ENCODE results near the gene TH.

The TH gene

DNA sequence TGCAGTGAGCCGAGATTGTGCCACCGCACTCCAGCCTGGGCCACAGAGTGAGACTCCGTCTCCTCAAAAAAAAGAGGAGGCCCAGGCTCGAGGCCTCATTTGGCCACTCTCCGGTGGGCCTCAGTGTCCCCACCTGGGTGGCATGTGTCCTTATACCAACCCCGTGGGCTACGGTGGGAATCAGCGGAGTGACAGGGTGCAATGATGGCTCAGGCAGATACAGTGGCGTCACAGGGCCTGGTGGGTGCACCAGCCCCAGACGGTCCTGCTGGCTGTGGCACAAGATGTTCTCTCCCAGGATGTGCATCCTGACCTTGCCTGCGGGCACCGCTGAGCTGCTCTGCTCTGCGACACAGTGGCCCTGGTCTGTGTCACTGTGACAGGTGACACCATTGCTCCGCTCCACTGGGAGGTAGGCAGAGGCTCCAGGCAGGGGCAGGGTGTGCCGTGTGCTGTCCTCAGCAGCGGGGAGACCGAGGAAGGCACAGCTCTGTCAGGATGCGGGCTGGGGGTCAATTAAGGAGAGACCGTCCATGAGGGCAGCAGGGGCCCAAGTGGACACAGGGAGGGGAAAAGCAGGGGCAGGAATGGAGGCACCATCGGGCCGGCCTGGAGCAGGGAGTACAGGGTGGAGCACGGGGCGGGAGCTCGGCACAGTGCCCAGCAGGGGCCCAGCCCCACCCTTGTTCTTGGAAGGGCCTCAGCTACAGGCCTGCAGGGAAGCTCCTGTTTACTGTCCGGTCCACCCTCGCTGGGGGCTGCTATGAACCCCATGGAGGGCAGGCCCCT lies 21.7 kb upstream of the TH start:
- TF ChIP-seq POLR2AphosphoS5 (IDR thresholded peaks at IDR 0.05; ENCODE audit: borderline replicate concordance, low read depth, low read length) (no peak), EZH2 (IDR thresholded peaks at IDR 0.05) (no peak), FOXP2 (optimal IDR thresholded peaks at IDR 0.05; ENCODE audit: control extremely low read depth, extremely low read length, insufficient read depth) (no peak)
- Histone ChIP-seq H3K27ac (no peak overlapping the region), H3K36me3 (ENCODE audit: insufficient read depth, low read length) (no peaks in the 10 kb centered on the region)

DNA sequence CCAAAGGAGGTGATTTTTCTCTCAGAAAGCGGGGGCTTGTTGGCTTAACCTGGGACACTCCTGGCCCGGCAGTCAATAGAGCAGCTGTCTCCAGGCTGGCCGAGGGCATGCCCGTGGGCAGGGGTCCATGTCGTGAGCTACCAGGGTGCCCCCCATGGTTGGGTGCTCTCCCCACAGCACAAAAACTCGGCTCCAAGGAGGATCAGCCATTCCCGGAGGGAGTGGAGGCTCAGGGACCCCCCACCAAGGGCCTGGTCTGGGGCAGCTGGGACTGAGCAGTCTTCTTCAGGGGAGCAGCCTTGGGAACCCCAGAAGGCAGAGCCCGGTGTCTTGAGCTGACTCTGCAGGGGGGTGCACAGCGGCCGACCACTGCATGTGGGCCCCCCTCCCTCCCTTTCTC lies 20.8 kb upstream of the TH start:
- Histone ChIP-seq H3K4me3 (no peak overlapping the region), H3K36me3 (ENCODE audit: insufficient read depth, low read length) (no peaks in the 10 kb centered on the region), H3K9me3 (ENCODE audit: low read depth, low read length) (no peaks in the 10 kb centered on the region), H3K9ac (ENCODE audit: insufficient read length) (no peak overlapping the region), H3K27ac (no peak overlapping the region)
- TF ChIP-seq POLR2AphosphoS5 (IDR thresholded peaks at IDR 0.05; ENCODE audit: borderline replicate concordance, low read depth, low read length) (no peak), FOXP2 (optimal IDR thresholded peaks at IDR 0.05; ENCODE audit: control extremely low read depth, extremely low read length, insufficient read depth) (no peak), EZH2 (IDR thresholded peaks at IDR 0.05) (no peak)
- no peak for DNase-seq (ENCODE audit: low read depth, low spot score)

More for the DNA sequence above, 21.7 kb upstream of the TH start:
- no peak overlapping the region for H3K4me3 ChIP-seq
- H3K9me3 ChIP-seq (ENCODE audit: low read depth, low read length): no peaks in the 10 kb centered on the region
- DNase-seq (ENCODE audit: low read depth, low spot score): no peak
- H3K9ac ChIP-seq (ENCODE audit: insufficient read length): no peak overlapping the region

DNA sequence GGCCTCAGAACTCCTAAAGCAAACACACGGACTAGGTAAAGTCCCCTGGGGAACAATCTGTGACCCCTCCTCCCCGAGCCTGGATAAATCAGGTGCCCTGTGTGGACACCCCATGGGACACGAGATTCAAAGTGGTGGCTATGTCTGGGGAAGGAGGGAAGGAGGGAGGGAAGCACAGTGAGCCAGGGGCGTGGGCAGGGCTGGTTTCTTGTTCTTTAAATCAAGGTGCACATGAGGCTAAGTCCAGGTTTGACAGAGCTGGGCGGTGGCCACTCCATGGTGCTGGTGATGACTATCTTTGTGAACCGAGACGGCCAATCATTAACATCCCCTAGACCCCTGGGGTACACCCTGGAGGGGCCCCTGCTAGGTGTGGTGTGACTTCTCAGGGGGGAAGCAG lies 20.3 kb upstream of the TH start:
- Histone ChIP-seq H3K4me3 (no peak overlapping the region), H3K27ac (no peak overlapping the region), H3K36me3 (ENCODE audit: insufficient read depth, low read length) (no peaks in the 10 kb centered on the region), H3K9ac (ENCODE audit: insufficient read length) (no peak overlapping the region), H3K9me3 (ENCODE audit: low read depth, low read length) (no peaks in the 10 kb centered on the region)
- no peak for DNase-seq (ENCODE audit: low read depth, low spot score)
- TF ChIP-seq POLR2AphosphoS5 (IDR thresholded peaks at IDR 0.05; ENCODE audit: borderline replicate concordance, low read depth, low read length) (no peak), EZH2 (IDR thresholded peaks at IDR 0.05) (no peak), FOXP2 (optimal IDR thresholded peaks at IDR 0.05; ENCODE audit: control extremely low read depth, extremely low read length, insufficient read depth) (no peak)

DNA sequence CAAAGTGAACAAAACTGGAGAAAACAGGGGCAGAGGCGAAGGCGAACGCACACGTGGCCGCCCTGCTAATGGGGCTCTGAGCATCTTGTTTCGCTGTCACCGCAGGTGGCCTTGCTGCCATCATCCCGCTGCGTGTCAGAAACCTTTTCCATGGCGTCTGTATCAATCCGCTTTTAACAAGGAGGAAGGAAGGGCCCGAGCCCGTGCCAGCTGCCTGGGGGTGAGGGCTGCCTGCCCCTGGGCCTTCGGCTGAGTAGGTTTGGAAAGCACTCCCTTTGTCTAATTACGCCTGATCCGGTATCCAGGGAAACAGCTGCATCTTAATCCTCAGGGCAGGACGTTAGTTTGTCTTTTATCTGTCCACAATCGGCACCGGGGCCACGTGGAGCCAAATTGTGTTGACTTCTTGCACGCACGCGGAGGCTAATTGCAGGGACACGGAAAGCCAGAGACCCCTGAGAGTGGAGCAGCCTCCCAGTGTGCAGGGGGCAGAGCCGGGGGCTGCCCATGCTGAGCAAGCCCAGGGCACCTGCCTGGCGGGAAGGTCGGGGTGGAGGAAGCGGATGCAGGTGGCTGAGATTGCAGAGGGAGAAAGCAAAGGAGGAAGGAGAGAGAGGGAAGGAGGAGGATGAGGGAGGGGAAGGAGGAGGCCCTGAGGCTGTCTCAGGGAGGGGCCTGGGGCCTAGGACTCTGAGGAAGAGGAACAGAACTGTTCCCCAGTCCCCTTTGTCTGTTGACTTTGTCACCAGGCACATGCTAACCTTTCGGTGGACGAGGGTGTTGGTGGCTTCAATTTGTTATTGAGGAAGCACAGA lies 19.2 kb upstream of the TH start:
- Histone ChIP-seq H3K4me3 (no peak overlapping the region), H3K27ac (no peak overlapping the region), H3K9ac (ENCODE audit: insufficient read length) (no peak overlapping the region), H3K36me3 (ENCODE audit: insufficient read depth, low read length) (no peaks in the 10 kb centered on the region), H3K9me3 (ENCODE audit: low read depth, low read length) (no peaks in the 10 kb centered on the region)
- TF ChIP-seq EZH2 (IDR thresholded peaks at IDR 0.05): peak; percentile 44
- TF ChIP-seq POLR2AphosphoS5 (IDR thresholded peaks at IDR 0.05; ENCODE audit: borderline replicate concordance, low read depth, low read length): no peak
- DNase-seq (ENCODE audit: low read depth, low spot score): no peak

DNA sequence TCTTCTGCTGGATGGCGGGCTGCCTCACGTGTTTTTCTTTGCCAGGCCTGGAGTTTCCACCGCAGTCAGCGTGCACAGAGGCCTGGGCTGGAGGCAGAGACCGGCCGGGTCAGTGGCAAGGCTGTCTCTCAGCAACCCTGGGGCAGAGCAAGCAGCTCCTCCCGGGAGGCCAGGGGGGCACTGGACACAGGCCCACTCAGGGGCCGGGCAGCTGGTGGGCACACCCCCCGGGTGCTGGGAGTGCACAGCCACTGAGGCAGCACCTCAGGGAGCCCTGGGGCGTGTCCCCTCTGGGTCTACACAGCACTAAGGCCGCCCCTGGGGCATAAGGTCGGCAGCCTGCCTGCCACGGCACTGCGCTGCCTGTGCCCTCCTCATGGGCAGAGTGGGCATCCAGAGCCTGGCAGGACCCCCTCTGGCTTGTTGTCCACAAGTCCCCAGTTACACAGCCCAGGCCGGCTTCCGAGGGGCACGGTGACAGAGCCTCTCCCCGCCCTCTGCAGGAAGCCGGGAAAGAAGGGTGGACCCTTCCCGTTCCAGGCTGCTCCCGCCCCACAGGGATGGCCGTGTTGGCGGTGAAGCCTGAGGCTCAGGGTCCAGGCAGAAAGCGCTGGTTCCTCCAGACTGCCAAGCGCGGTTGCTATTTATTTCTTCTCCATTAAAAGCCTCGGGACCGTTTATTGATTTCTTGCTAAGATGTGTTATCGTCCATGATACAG lies 18.5 kb upstream of the TH start:
- DNase-seq (ENCODE audit: low read depth, low spot score): no peak
- H3K36me3 ChIP-seq (ENCODE audit: insufficient read depth, low read length): no peaks in the 10 kb centered on the region
- H3K27ac ChIP-seq: no peak overlapping the region
- no peak for TF ChIP-seq POLR2AphosphoS5 (IDR thresholded peaks at IDR 0.05; ENCODE audit: borderline replicate concordance, low read depth, low read length)
- no peak for TF ChIP-seq FOXP2 (optimal IDR thresholded peaks at IDR 0.05; ENCODE audit: control extremely low read depth, extremely low read length, insufficient read depth)
- no peak for TF ChIP-seq EZH2 (IDR thresholded peaks at IDR 0.05)
- H3K9ac ChIP-seq (ENCODE audit: insufficient read length): no peak overlapping the region
- H3K4me3 ChIP-seq: no peak overlapping the region
- no peaks in the 10 kb centered on the region for H3K9me3 ChIP-seq (ENCODE audit: low read depth, low read length)

DNA sequence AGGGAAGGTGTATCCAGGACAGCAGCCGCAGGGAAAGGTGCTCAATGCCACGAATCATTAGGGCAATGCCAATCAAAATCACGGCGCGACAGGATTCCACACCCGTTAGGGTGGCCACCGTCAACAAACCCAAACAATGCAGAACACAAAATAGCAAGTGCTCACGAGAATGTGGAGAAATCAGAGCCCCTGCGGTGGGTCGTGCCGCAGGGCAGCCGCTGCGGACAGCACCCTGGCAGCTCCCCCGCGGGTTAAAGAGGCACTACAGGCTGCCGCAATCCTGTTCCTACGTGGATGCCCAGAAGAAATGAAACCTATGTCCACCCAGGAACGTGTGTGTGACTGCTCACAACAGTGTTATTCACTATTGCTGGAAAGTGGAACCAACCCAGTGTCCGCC lies 17.1 kb upstream of the TH start:
- Histone ChIP-seq H3K9ac (ENCODE audit: insufficient read length) (no peak overlapping the region), H3K4me3 (no peak overlapping the region), H3K27ac (no peak overlapping the region), H3K36me3 (ENCODE audit: insufficient read depth, low read length) (no peaks in the 10 kb centered on the region), H3K9me3 (ENCODE audit: low read depth, low read length) (no peaks in the 10 kb centered on the region)
- no peak for DNase-seq (ENCODE audit: low read depth, low spot score)
- TF ChIP-seq POLR2AphosphoS5 (IDR thresholded peaks at IDR 0.05; ENCODE audit: borderline replicate concordance, low read depth, low read length) (no peak), FOXP2 (optimal IDR thresholded peaks at IDR 0.05; ENCODE audit: control extremely low read depth, extremely low read length, insufficient read depth) (no peak), EZH2 (IDR thresholded peaks at IDR 0.05) (no peak)

DNA sequence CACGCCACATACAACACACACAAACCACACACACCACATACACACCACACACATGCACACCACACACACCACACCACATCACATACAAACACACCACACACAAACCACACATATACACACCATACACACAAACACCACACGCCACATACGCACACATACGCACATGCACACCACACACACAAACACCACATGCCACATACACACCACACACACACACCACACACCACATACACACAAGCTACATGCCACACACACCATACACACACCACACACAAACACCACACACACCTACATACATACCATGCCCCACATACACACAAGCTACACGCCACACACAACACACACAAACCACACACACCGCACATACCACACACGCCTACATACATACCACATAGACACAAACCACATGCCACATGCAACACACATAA lies 15.7 kb upstream of the TH start:
- no peak overlapping the region for H3K4me3 ChIP-seq
- no peak overlapping the region for H3K27ac ChIP-seq
- no peaks in the 10 kb centered on the region for H3K36me3 ChIP-seq (ENCODE audit: insufficient read depth, low read length)
- no peak for DNase-seq (ENCODE audit: low read depth, low spot score)
- TF ChIP-seq FOXP2 (optimal IDR thresholded peaks at IDR 0.05; ENCODE audit: control extremely low read depth, extremely low read length, insufficient read depth): no peak
- TF ChIP-seq EZH2 (IDR thresholded peaks at IDR 0.05): no peak
- TF ChIP-seq POLR2AphosphoS5 (IDR thresholded peaks at IDR 0.05; ENCODE audit: borderline replicate concordance, low read depth, low read length): no peak
- no peak overlapping the region for H3K9ac ChIP-seq (ENCODE audit: insufficient read length)
- H3K9me3 ChIP-seq (ENCODE audit: low read depth, low read length): no peaks in the 10 kb centered on the region

DNA sequence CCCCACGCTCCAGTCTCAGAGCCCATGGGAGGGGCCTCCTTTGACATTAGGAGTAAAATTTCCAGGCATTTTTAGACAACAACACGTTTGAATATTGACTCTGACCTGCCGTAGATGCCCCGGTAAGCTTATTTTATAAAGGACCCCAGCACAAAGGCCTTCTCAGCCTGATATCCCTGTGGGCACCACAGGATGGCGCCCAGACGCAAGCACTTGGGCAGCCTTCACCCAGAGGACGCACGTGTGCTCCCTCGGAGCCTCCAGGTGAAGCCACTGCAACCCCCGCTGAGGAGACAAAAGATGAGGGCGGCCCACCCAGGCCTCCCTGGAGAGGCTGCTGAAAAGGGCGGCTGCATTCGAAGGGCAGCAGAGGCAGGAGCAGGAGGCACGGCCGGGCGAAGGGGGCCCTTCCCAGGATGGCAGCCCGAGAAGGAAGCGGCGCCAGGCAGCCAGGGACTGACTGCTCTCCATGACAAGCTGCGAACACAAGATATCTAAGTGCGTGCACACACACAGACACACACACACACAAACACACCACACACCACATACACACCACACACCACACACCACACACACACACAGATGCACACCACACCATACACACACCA lies 15.2 kb upstream of the TH start:
- Histone ChIP-seq H3K4me3 (no peak overlapping the region), H3K36me3 (ENCODE audit: insufficient read depth, low read length) (no peaks in the 10 kb centered on the region), H3K9me3 (ENCODE audit: low read depth, low read length) (no peaks in the 10 kb centered on the region), H3K27ac (no peak overlapping the region), H3K9ac (ENCODE audit: insufficient read length) (no peak overlapping the region)
- DNase-seq (ENCODE audit: low read depth, low spot score): no peak
- TF ChIP-seq FOXP2 (optimal IDR thresholded peaks at IDR 0.05; ENCODE audit: control extremely low read depth, extremely low read length, insufficient read depth) (no peak), POLR2AphosphoS5 (IDR thresholded peaks at IDR 0.05; ENCODE audit: borderline replicate concordance, low read depth, low read length) (no peak), EZH2 (IDR thresholded peaks at IDR 0.05) (no peak)
